Measurements from ENCODE around the gene GRAMD1B.
A peak's percentile ranks its signal among the peaks of the same experiment; 100 is the strongest.

DNA sequence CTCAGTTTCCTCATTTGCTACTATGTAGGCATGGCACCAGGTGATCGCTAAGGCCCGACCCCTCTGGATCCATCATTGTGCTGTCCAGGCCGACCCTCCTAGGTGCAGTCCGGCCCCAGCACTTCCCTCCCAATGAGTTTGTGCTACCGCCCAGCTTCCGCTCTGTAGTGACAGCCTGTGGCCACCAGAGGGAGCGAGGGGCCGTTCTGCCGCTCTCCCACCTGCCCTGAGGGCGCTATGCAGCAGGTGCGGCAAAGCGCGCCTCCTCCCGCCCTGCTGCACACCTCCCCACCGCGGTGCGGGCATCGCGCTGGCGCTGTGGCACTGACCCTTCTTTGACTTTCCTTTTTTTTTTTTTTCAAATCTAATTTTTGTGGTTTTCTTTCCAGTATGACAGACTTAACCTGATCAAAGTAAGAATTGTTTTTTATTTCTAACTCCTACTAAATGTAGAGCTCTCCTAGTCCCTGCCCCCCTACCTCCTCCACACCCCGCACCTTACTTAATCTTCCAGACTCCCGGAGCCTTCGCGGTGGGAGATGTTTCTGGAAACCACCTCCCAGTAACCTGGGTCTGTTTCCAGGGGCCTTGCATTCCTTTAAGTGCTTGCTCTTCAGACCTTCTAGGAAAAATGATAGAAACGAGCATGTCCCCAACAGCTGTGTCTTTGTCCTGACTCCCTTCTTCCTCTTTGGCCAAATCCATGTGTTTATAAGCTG lies 150.6 kb downstream of the GRAMD1B start:
- TF ChIP-seq, protein P1, sequence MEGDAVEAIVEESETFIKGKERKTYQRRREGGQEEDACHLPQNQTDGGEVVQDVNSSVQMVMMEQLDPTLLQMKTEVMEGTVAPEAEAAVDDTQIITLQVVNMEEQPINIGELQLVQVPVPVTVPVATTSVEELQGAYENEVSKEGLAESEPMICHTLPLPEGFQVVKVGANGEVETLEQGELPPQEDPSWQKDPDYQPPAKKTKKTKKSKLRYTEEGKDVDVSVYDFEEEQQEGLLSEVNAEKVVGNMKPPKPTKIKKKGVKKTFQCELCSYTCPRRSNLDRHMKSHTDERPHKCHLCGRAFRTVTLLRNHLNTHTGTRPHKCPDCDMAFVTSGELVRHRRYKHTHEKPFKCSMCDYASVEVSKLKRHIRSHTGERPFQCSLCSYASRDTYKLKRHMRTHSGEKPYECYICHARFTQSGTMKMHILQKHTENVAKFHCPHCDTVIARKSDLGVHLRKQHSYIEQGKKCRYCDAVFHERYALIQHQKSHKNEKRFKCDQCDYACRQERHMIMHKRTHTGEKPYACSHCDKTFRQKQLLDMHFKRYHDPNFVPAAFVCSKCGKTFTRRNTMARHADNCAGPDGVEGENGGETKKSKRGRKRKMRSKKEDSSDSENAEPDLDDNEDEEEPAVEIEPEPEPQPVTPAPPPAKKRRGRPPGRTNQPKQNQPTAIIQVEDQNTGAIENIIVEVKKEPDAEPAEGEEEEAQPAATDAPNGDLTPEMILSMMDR (conservative IDR thresholded peaks at IDR 0.05 in 1 of 2, IDR thresholded peaks at IDR 0.05 in 1 of 2; ENCODE audit: low read depth in 1 of 2, low read length in 2 of 2): peak; percentile 90 to 92
- TF ChIP-seq EZH2 (IDR thresholded peaks at IDR 0.05; ENCODE audit: low read length, missing control alignments): no peak

All from fibroblast of lung (primary cell).